Prostate gland (tissue), 2 donors: ENCODE data around the gene SIX3. TPM values are rescaled to one million over a fixed set of nuclear protein-coding genes. Genes with fewer than 3 reads are reported as not detected.

Experiments used
- DNase-seq: peaks from one replicate; pipeline ENCODE4 v3.0.0-alpha.2; 2019; ENCODE audit warnings: low spot score
- H3K27ac ChIP-seq, 2 donors: fragments of 200-600 bp; sonication (generic); 2 replicates each; pipeline ENCODE4 v1.5.1; 2017 to 2019
- H3K27me3 ChIP-seq: fragments of 200-600 bp; sonication (generic); replicated peaks from 2 replicates; pipeline ENCODE4 v1.5.1; 2019; ENCODE audit not compliant: insufficient read depth
- H3K36me3 ChIP-seq, 2 donors: fragments of 200-600 bp; sonication (generic); 1 replicate in 1 of 2; 2 replicates in 1 of 2; pipeline versions ENCODE4 v1.5.1 to v1.8.1; 2017 to 2019
- H3K4me1 ChIP-seq: fragments of 200-600 bp; sonication (generic); replicated peaks from 2 replicates; pipeline ENCODE4 v1.5.1; 2019
- H3K4me3 ChIP-seq, 2 donors: fragments of 200-600 bp; sonication (generic); 2 replicates each; pipeline ENCODE4 v1.5.1; 2017 to 2019
- H3K9me3 ChIP-seq: fragments of 200-600 bp; sonication (generic); 2 replicates; pipeline ENCODE4 v1.5.1; 2017
- CTCF ChIP-seq, 4 experiments: fragments of 200-600 bp in 2 of 4; fragments of 450-650 bp in 2 of 4; sonication (generic) in 2 of 4; IDR thresholded peaks; 1 replicate in 3 of 4; 2 replicates in 1 of 4; pipeline ENCODE4 v1.5.1; 2016 to 2019; ENCODE audit warnings: antibody characterized with exemption in 4 of 4, mild to moderate bottlenecking in 2 of 4, moderate library complexity in 2 of 4
- POLR2A ChIP-seq: fragments of 450-650 bp; IDR thresholded peaks from one replicate; pipeline ENCODE4 v1.6.1; 2016; ENCODE audit warnings: antibody characterized with exemption, mild to moderate bottlenecking
- POLR2AphosphoS5 ChIP-seq: sonication (generic); formaldehyde crosslinking; IDR thresholded peaks from one replicate; pipeline ENCODE4 v1.6.1; 2017; ENCODE audit warnings: antibody characterized with exemption
- WGBS: methylation state at CpG from one replicate; pipeline ENCODE4 v1.1.5; 2018; 5-methylcytosine and 5-hydroxymethylcytosine counted together
- intact Hi-C: fragments of 100-400 bp; cut with DNase I; formaldehyde crosslinking; loops from one replicate; pipeline ENCODE4 v1.14.2; 2022
- total RNA-seq, 2 donors: library from RNA; depleted of rRNA; stranded (reverse); fragments of >200 nt; gene quantifications; one replicate each; pipeline ENCODE4 v1.1.0, GENCODE V29; 2016

SIX3 gene
- total RNA-seq, 2 donors from 2014 or later = not detected

GRCh38 chr2:44938287-44939105, 3.0 kb upstream of the SIX3 start:
- Histone ChIP-seq H3K27ac (no peak overlapping the region), H3K9me3 (no peaks in the 10 kb centered on the region), H3K4me3 (peak overlapping the region; percentile 2 to 5), H3K36me3 (no peaks in the 10 kb centered on the region), H3K27me3 (peaks cover 79% of the 10 kb centered on the region), H3K4me1 (peaks cover 3% of the 10 kb centered on the region)
- intact Hi-C loops = no loop called here
- WGBS = 4% methylated on average over 51 of the region's 62 CpGs
- TF ChIP-seq POLR2AphosphoS5 (no peak), CTCF (IDR thresholded peaks at IDR 0.05) (no peak), POLR2A (no peak)
- no peak for DNase-seq

DNA sequence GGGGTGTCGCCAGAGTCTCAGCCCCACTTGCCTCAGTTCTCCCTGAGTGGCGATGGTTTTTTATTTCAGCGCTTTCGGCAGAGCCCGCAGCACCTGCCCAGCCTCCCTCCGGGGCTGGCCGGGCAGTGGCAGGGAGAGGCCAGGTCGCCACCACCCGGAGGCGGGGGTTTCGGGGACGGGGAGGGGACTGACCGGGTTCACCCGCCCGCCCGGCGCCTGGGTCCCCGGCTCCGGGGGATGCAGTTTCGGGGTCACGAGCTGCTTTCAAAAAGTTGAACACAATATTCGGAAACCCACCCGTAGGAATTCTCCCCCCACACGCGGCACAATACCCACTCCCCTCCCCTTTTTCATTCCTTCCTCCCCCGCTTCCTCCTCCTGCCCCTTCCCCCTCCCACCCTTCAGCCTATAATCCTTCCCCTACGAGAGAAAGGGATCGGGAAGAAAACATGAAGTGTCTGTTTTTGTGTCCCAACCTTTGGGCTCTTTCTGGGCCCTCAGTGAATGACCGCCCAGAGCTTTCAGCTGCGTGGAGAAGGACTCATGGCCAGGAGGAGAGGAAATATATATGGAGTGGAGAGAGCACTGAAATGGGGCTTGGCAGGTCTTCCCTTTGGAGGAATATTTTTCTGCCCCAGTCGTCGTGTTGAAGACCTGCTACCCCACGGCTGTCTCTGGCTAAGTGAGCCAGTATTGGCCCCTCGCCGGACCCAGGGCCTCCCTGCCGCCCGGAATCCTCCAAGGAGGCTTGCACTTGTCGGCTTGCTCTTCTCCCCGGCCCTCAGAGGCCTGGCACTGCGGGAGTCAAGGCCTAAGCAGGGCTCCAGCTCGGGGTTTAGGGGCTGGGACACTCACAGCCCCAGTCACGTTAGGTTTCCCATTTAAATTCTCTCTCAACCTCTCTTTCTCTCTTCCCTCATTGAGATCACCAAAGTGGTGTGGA, 2.1 kb upstream of the SIX3 start:
- Histone ChIP-seq H3K9me3 (no peaks in the 10 kb centered on the region), H3K4me3 (peak overlapping the region; percentile 2 to 5), H3K36me3 (no peaks in the 10 kb centered on the region), H3K4me1 (peaks cover 3% of the 10 kb centered on the region), H3K27ac (no peak overlapping the region), H3K27me3 (peaks cover 76% of the 10 kb centered on the region)
- no peak for DNase-seq
- 14% methylated on average over 40 of the region's 42 CpGs for WGBS
- no peak for TF ChIP-seq POLR2AphosphoS5
- TF ChIP-seq POLR2A = no peak
- TF ChIP-seq CTCF (IDR thresholded peaks at IDR 0.05) = no peak
- intact Hi-C loops = loop anchor here (5.0 kb wide), 1 partner anchor 882 kb away; no protein-coding TSS in a partner anchor

- WGBS = 62% methylated on average over 14 of the region's 14 CpGs
- DNase-seq = no peak
- TF ChIP-seq CTCF (IDR thresholded peaks at IDR 0.05) (no peak), POLR2AphosphoS5 (no peak), POLR2A (no peak)
- Histone ChIP-seq H3K27ac (no peak overlapping the region), H3K36me3 (no peaks in the 10 kb centered on the region), H3K27me3 (peaks cover 74% of the 10 kb centered on the region), H3K4me1 (peaks cover 3% of the 10 kb centered on the region), H3K9me3 (no peaks in the 10 kb centered on the region), H3K4me3 (no peak overlapping the region)
- intact Hi-C loops = loop anchor here (5.0 kb wide), 1 partner anchor 883 kb away; no protein-coding TSS in a partner anchor
Measured at GRCh38 chr2:44940049-44940494, 1.4 kb upstream of the SIX3 start.

- intact Hi-C loops = loop anchor here (5.0 kb wide), 1 partner anchor 884 kb away; no protein-coding TSS in a partner anchor
- H3K4me3 ChIP-seq = peak overlapping the region in 1 of 2 donors; percentile 10
- TF ChIP-seq POLR2AphosphoS5 (no peak), CTCF (IDR thresholded peaks at IDR 0.05) (no peak), POLR2A (no peak)
- H3K4me1 ChIP-seq = peaks cover 3% of the 10 kb centered on the region
- 15% methylated on average over 25 of the region's 25 CpGs for WGBS
- no peaks in the 10 kb centered on the region for H3K36me3 ChIP-seq
- H3K9me3 ChIP-seq = no peaks in the 10 kb centered on the region
- H3K27ac ChIP-seq = no peak overlapping the region
- no peak for DNase-seq
- H3K27me3 ChIP-seq = peaks cover 69% of the 10 kb centered on the region
Measured at GRCh38 chr2:44940732-44941464, 604 bp upstream of the SIX3 start.
